ENCODE data around the gene CDR2. TPM values are rescaled to one million over a fixed set of nuclear protein-coding genes. Genes with fewer than 3 reads are reported as not detected.

Gene CDR2
- total RNA-seq, 1 donor from 2014 or later: 18.9 TPM

- H3K4me1 Mint-ChIP-seq (ENCODE audit: unreplicated experiment): no peaks in the 10 kb centered on the region
- TF ChIP-seq CTCF (conservative IDR thresholded peaks at IDR 0.05): no peak
- DNase-seq (ENCODE audit: extremely low spot score, unreplicated experiment): peak; percentile 49
- H3K27me3 Mint-ChIP-seq: no peaks in the 10 kb centered on the region
- H3K4me3 Mint-ChIP-seq: no peak overlapping the region
- peaks cover 4% of the 10 kb centered on the region for H3K36me3 Mint-ChIP-seq
- H3K9me3 Mint-ChIP-seq: no peaks in the 10 kb centered on the region
- no peak overlapping the region for H3K27ac Mint-ChIP-seq
Measured at GRCh38 chr16:22322741-22323140, 51.7 kb downstream of the CDR2 start.

DNA sequence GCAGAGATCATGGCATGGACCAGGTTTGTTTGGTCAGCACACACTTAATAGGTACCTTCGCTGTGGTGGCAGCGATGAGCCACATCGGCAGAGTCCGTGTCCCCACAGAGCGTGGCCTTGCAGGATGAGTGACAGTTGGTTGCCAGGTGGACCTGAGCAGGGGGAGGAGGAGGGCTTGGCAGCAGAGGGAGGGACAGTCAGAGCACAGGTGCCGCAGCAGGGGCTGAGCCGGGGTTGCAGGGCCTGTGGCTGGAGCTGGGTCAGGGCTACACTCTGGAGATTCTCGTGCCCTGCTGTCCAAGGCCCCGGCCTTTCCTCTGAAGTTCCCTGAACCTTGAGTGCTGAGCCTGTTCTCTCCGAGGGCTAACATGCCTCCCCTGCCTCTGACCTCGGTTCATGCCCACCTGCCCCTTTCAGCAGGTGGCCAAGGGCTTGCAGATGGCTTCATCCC is 52.4 kb downstream of the CDR2 start:
- no peak for TF ChIP-seq CTCF (conservative IDR thresholded peaks at IDR 0.05)
- Mint-ChIP-seq H3K9me3 (no peaks in the 10 kb centered on the region), H3K36me3 (peaks cover 4% of the 10 kb centered on the region), H3K27ac (no peak overlapping the region), H3K4me3 (no peak overlapping the region), H3K27me3 (no peaks in the 10 kb centered on the region), H3K4me1 (ENCODE audit: unreplicated experiment) (no peaks in the 10 kb centered on the region)
- peak; percentile 50 for DNase-seq (ENCODE audit: extremely low spot score, unreplicated experiment)

DNA sequence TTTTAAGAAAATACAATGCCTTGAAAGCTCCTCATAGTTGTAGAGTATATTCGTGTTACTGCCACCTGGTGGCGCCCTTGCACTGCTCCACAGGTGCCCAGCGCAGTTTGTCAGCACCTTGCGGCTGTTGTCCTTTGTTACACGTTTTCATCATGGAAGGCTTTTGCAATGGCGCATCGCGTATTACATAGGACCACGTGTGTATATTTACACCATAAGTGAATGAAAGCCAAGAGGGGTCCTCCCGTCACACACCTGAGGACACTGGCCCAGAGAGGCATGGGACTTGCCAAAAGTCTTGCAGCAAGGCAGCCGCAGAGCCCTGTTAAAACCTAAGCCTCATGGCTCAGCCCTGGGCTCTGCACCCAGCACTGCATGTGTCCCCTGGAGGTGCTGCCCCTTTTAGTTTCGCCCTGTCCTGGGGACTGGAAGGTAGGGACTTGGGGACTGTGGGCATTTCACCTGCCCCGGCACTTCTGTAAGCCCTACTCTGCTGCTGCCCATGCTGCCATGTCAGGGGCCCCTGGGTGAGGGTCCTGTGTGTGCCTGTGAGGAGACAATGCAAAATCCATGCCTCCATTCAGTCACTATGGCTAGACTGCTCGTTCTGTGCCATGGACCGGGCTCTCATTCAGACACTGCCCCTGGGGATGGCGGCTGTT is 52.9 kb downstream of the CDR2 start:
- Mint-ChIP-seq H3K9me3 (no peaks in the 10 kb centered on the region), H3K36me3 (peaks cover 4% of the 10 kb centered on the region), H3K27me3 (no peaks in the 10 kb centered on the region), H3K4me3 (no peak overlapping the region), H3K27ac (no peak overlapping the region), H3K4me1 (ENCODE audit: unreplicated experiment) (no peaks in the 10 kb centered on the region)
- TF ChIP-seq CTCF (conservative IDR thresholded peaks at IDR 0.05): peak; percentile 95
- peak; percentile 75 for DNase-seq (ENCODE audit: extremely low spot score, unreplicated experiment)

DNA sequence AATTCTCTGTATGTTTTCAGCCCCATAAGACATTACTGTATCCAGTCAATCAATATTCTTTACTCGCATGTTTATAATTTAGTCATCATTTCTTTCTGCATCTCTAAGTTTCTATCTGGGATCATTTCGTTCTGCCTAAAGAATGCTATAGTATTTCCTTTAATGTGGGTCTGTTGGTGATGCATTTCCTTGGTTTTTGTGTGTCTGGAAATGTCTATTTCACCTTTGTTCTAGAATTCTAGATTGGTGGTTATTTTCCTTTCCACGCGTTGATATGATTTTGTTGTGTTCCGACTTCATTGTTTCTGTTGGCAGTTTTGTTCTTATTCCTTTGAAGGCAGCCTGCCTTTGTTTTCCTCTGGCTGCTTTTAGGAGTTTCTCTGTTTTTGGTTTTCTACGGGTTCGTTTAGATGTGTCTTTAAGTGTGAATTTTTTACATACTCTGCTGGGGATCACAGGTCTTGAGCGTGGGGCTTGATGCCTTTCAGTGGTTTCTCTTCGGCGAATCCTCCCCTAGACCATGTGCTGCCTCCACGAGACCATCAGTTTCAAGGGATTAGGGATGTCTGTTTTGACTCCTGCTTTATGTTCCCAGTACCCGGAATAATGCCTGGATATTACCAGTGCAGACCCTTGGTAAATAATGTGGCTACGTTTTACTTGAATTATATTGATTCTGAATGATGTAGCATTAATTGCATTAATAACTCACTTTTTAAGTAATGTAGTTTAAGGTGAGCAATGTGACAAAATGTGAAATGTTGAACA is 53.7 kb downstream of the CDR2 start:
- H3K4me1 Mint-ChIP-seq (ENCODE audit: unreplicated experiment): no peaks in the 10 kb centered on the region
- peaks cover 4% of the 10 kb centered on the region for H3K36me3 Mint-ChIP-seq
- no peak for TF ChIP-seq CTCF (conservative IDR thresholded peaks at IDR 0.05)
- H3K4me3 Mint-ChIP-seq: no peak overlapping the region
- no peak overlapping the region for H3K27ac Mint-ChIP-seq
- no peaks in the 10 kb centered on the region for H3K9me3 Mint-ChIP-seq
- H3K27me3 Mint-ChIP-seq: no peaks in the 10 kb centered on the region
- DNase-seq (ENCODE audit: extremely low spot score, unreplicated experiment): peak; percentile 24

DNA sequence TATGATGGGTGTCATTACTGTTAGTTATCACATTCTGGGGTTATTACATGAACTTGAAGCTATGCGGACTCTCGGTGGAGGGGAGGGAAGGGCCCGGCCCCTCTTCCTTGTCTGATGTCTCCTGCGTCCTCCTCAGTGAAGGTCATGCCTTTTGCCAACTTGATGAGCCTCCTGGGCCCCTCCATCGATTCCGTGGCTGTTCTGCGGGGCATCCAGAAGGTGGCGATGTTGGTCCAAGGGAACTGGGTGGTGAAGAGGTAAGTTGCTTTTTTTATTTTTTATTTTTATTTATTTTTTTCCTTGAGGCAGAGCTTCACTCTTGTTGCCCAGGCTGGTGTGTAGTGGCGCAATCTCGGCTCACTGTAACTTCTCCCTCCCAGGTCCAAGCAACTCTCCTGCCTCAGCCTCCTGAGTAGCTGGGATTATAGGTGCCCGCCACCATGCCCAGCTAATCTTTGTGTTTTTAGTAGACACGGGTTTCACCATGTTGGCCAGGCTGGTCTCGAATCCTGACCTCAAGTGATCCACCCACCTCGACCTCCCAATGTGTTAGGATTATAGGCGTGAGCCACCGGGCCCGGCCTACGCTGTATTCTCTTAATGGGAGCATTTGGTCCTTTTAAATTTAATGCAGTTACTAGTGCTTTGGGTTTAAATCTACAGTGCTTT is 55.6 kb downstream of the CDR2 start:
- H3K27ac Mint-ChIP-seq: no peak overlapping the region
- peak; percentile 66 for TF ChIP-seq CTCF (conservative IDR thresholded peaks at IDR 0.05)
- H3K27me3 Mint-ChIP-seq: no peaks in the 10 kb centered on the region
- no peaks in the 10 kb centered on the region for H3K9me3 Mint-ChIP-seq
- DNase-seq (ENCODE audit: extremely low spot score, unreplicated experiment): peak; percentile 27
- H3K4me1 Mint-ChIP-seq (ENCODE audit: unreplicated experiment): no peaks in the 10 kb centered on the region
- H3K4me3 Mint-ChIP-seq: no peak overlapping the region
- peaks cover 4% of the 10 kb centered on the region for H3K36me3 Mint-ChIP-seq
